Endodermal cell (in vitro differentiated cells): ENCODE results near the gene ORAI2. TPM values are rescaled to one million over a fixed set of nuclear protein-coding genes. Genes with fewer than 3 reads are reported as not detected.

Source experiments
- DNase-seq: peaks from one replicate; pipeline ENCODE4 v3.0.0-alpha.2; 2017
- H3K27ac ChIP-seq: 2 replicates; pipeline ENCODE4 v1.5.1; 2013; ENCODE audit warnings: mild to moderate bottlenecking, low read depth, low read length, moderate library complexity
- H3K27me3 ChIP-seq: 2 replicates; pipeline ENCODE4 v1.6.1; 2013; ENCODE audit warnings: mild to moderate bottlenecking, low read length, moderate library complexity; ENCODE audit not compliant: insufficient read depth, control insufficient read depth, poor library complexity, severe bottlenecking
- H3K36me3 ChIP-seq: 2 replicates; pipeline ENCODE4 v1.7.0; 2013; ENCODE audit warnings: mild to moderate bottlenecking, low read length, moderate library complexity; ENCODE audit not compliant: control insufficient read depth, insufficient read depth
- H3K4me1 ChIP-seq: one replicate; pipeline ENCODE4 v1.7.0; 2013; ENCODE audit warnings: low read length; ENCODE audit not compliant: control insufficient read depth, insufficient read depth
- H3K4me3 ChIP-seq: 2 replicates; pipeline ENCODE4 v1.5.1; 2013; ENCODE audit warnings: mild to moderate bottlenecking, low read length, moderate library complexity
- H3K9ac ChIP-seq: 2 replicates; pipeline ENCODE4 v1.6.1; 2013; ENCODE audit warnings: mild to moderate bottlenecking, low read length, moderate library complexity; ENCODE audit not compliant: poor library complexity, severe bottlenecking; ENCODE audit errors: extremely low read depth
- H3K9me3 ChIP-seq: 2 replicates; pipeline ENCODE4 v1.6.1; 2013; ENCODE audit warnings: mild to moderate bottlenecking, low read length, moderate library complexity; ENCODE audit not compliant: control insufficient read depth
- H3K27ac Mint-ChIP-seq: 2 replicates; pipeline ENCODE4 v1.8.0; 2020; ENCODE audit warnings: mixed read lengths
- H3K27me3 Mint-ChIP-seq: 2 replicates; pipeline ENCODE4 v1.8.0; 2021; ENCODE audit warnings: mild to moderate bottlenecking, mixed read lengths; ENCODE audit not compliant: insufficient read depth
- H3K36me3 Mint-ChIP-seq: 2 replicates; pipeline ENCODE4 v1.8.0; 2020; ENCODE audit warnings: low read depth, mixed read lengths
- H3K4me1 Mint-ChIP-seq: 2 replicates; pipeline ENCODE4 v1.8.0; 2020; ENCODE audit warnings: mixed read lengths
- H3K4me3 Mint-ChIP-seq: 2 replicates; pipeline ENCODE4 v1.8.0; 2020; ENCODE audit warnings: mild to moderate bottlenecking, moderate library complexity, mixed read lengths
- H3K9me3 Mint-ChIP-seq: 2 replicates; pipeline ENCODE4 v1.8.0; 2020; ENCODE audit warnings: mild to moderate bottlenecking, mixed read lengths
- CTCF ChIP-seq: fragments of 200-600 bp; sonication (generic); conservative IDR thresholded peaks from 2 replicates; pipeline ENCODE4 v1.5.0; 2021; ENCODE audit warnings: antibody characterized with exemption, mild to moderate bottlenecking
- WGBS, 2 experiments: methylation state at CpG; one replicate each; pipeline versions ENCODE4 v1.1.5 to v1.1.7; 2013; ENCODE audit warnings: missing lambda C conversion rate in 2 of 2, mixed read lengths in 1 of 2; ENCODE audit not compliant: insufficient coverage in 1 of 2, insufficient read length in 1 of 2; 5-methylcytosine and 5-hydroxymethylcytosine counted together
- total RNA-seq, 2 donors: library from RNA; stranded (reverse); fragmentation: NEBNext Ultra II Directional in 1 of 2; extraction: Animal tissue kit (Norgen Biotek cat#: 25700) in 1 of 2; gene quantifications; 2 replicates in 1 of 2; 3 replicates in 1 of 2; pipeline ENCODE4 v1.2.1, GENCODE V29; 2021

The ORAI2 gene
- total RNA-seq, 2 donors from 2014 or later = 24.3 to 26.1 TPM

- Histone ChIP-seq H3K4me3 (no peak overlapping the region), H3K27me3 (no peaks in the 10 kb centered on the region), H3K27ac (no peak overlapping the region), H3K9me3 (no peaks in the 10 kb centered on the region), H3K4me1 (no peaks in the 10 kb centered on the region), H3K9ac (no peak overlapping the region), H3K36me3 (peaks cover 7% of the 10 kb centered on the region)
- Mint-ChIP-seq H3K27me3 (no peaks in the 10 kb centered on the region), H3K36me3 (peaks cover 39% of the 10 kb centered on the region), H3K27ac (no peak overlapping the region), H3K9me3 (no peaks in the 10 kb centered on the region), H3K4me3 (no peak overlapping the region), H3K4me1 (peaks cover 7% of the 10 kb centered on the region)
- TF ChIP-seq CTCF = no peak
- no peak for DNase-seq
- WGBS, 2 experiments = 94 to 100% methylated on average over 3 to 5 of the region's 5 CpGs
These were observed 6.4 kb upstream of the ORAI2 start for GRCh38 chr7:102427019-102427405.

- DNase-seq = no peak
- Mint-ChIP-seq H3K27me3 (no peaks in the 10 kb centered on the region), H3K27ac (peak overlapping the region; percentile 61), H3K4me3 (no peak overlapping the region), H3K36me3 (peaks cover 34% of the 10 kb centered on the region), H3K9me3 (no peaks in the 10 kb centered on the region), H3K4me1 (peaks cover 9% of the 10 kb centered on the region)
- no peak overlapping the region for H3K9ac ChIP-seq
- no peak overlapping the region for H3K4me3 ChIP-seq
- no peak for TF ChIP-seq CTCF
- no peaks in the 10 kb centered on the region for H3K4me1 ChIP-seq
- peaks cover 7% of the 10 kb centered on the region for H3K36me3 ChIP-seq
- 92 to 93% methylated on average over 7 to 10 of the region's 10 CpGs for WGBS, 2 experiments
- H3K27ac ChIP-seq = no peak overlapping the region
- no peaks in the 10 kb centered on the region for H3K9me3 ChIP-seq
- no peaks in the 10 kb centered on the region for H3K27me3 ChIP-seq
These were observed 4.1 kb upstream of the ORAI2 start for GRCh38 chr7:102429141-102429899.

DNA sequence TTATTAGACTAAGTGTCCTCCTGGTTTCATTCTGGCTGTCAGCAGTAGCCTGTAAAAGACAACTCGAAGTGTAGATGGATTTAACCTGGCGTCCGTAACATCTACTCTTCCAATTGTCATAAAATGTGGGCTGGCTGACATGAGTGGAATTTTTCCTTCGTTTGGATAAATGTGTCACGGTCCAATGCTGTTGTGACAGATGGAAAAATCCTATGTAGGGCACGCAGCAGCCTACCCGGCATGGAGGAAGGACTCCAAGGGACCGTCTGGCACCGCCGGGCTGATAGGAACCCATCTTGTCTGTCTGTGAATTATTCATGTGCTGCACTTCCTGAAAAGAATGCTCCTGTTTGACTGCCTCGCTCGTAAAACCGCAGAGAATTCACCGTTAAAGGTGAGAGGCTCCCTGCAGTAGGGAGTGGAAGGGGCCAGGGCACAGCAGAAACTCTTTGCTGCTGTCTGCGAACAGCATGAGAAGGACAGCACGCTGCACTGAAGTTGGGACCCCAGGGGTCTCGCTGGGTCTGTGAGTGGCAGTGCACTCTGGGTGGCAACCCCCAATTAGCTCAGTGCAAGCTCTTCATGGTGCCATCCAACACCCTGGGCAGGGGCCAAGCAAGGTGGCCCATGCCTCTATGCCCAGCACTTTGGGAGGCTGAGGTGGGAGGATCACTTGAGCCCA, 1.6 kb upstream of the ORAI2 start:
- H3K4me3 Mint-ChIP-seq = peak overlapping the region; percentile 66

More for the DNA sequence above, 1.6 kb upstream of the ORAI2 start:
- Mint-ChIP-seq H3K27ac (no peak overlapping the region), H3K27me3 (no peaks in the 10 kb centered on the region), H3K4me1 (peaks cover 14% of the 10 kb centered on the region), H3K36me3 (peaks cover 15% of the 10 kb centered on the region), H3K9me3 (no peaks in the 10 kb centered on the region)
- Histone ChIP-seq H3K27me3 (no peaks in the 10 kb centered on the region), H3K4me1 (no peaks in the 10 kb centered on the region), H3K9me3 (no peaks in the 10 kb centered on the region), H3K36me3 (no peaks in the 10 kb centered on the region), H3K9ac (no peak overlapping the region), H3K4me3 (no peak overlapping the region), H3K27ac (no peak overlapping the region)
- TF ChIP-seq CTCF = no peak
- DNase-seq = peak; percentile 69
- 59 to 62% methylated on average over 16 to 17 of the region's 17 CpGs for WGBS, 2 experiments
